Esophagus squamous epithelium (tissue), 4 donors: ENCODE measurements around the gene LEF1.

Source experiments
- POLR2A ChIP-seq, 4 donors: fragments of 450-650 bp; IDR thresholded peaks; one replicate each; pipeline ENCODE4 v1.6.1; 2017; ENCODE audit warnings: antibody characterized with exemption in 4 of 4, mild to moderate bottlenecking in 4 of 4, moderate library complexity in 3 of 4
- TF ChIP-seq, protein P1 (sequence below), 6 experiments: fragments of 450-650 bp in 4 of 6; fragments of 200-600 bp in 2 of 6; sonication (generic) in 2 of 6; IDR thresholded peaks; one replicate each; pipeline ENCODE4 v1.5.1; 2016 to 2019; ENCODE audit warnings: antibody characterized with exemption in 6 of 6, mild to moderate bottlenecking in 4 of 6, moderate library complexity in 4 of 6

GRCh38 chr4:108135549-108136209, 33.1 kb downstream of the LEF1 start:
- TF ChIP-seq, protein P1, sequence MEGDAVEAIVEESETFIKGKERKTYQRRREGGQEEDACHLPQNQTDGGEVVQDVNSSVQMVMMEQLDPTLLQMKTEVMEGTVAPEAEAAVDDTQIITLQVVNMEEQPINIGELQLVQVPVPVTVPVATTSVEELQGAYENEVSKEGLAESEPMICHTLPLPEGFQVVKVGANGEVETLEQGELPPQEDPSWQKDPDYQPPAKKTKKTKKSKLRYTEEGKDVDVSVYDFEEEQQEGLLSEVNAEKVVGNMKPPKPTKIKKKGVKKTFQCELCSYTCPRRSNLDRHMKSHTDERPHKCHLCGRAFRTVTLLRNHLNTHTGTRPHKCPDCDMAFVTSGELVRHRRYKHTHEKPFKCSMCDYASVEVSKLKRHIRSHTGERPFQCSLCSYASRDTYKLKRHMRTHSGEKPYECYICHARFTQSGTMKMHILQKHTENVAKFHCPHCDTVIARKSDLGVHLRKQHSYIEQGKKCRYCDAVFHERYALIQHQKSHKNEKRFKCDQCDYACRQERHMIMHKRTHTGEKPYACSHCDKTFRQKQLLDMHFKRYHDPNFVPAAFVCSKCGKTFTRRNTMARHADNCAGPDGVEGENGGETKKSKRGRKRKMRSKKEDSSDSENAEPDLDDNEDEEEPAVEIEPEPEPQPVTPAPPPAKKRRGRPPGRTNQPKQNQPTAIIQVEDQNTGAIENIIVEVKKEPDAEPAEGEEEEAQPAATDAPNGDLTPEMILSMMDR (IDR thresholded peaks at IDR 0.05), result no peak
- no peak for TF ChIP-seq POLR2A (IDR thresholded peaks at IDR 0.05)
